GM18508 (cell line): ENCODE measurements around the gene DCAF4L1.

Experiments used
- ATAC-seq: cut with Tn5 transposase; IDR thresholded peaks from one replicate; pipeline ENCODE4 v1.9.1; 2021; ENCODE audit warnings: moderate number of reproducible peaks; ENCODE audit not compliant: insufficient read depth, unreplicated experiment

DCAF4L1 gene, protein sequence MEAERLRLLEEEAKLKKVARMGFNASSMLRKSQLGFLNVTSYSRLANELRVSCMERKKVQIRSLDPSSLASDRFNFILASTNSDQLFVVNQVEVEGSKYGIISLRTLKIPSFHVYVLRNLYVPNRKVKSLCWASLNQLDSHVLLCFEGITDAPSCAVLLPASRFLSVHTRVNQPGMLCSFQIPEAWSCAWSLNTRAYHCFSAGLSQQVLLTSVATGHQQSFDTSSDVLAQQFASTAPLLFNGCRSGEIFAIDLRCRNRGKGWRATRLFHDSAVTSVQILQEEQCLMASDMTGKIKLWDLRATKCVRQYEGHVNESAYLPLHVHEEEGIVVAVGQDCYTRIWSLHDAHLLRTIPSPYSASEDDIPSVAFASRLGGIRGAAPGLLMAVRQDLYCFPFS

DNA sequence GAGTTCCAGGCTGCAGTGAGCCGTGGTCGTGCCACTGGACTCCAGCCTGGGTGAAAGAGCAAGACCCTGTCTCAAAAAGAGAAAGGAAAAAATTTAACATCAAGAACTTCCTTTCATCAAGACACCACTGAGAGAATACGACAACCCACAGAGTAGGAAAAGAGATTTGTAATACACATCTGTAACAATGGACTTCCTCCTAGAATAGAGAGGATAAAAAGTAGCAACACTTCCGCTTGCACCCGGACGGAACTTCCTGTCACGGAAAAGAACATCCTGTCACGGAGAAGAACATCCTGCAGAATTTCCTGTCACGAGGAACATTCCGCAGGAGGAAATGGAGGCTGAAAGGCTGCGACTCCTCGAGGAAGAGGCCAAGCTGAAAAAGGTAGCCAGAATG, at the start of gene DCAF4L1:
Gene DCAF4L1 (plus strand): TSS at position 301 of the 400 bp plus-strand sequence. CDS start 37 bp downstream, at position 338.
- ATAC-seq = no peak

DNA sequence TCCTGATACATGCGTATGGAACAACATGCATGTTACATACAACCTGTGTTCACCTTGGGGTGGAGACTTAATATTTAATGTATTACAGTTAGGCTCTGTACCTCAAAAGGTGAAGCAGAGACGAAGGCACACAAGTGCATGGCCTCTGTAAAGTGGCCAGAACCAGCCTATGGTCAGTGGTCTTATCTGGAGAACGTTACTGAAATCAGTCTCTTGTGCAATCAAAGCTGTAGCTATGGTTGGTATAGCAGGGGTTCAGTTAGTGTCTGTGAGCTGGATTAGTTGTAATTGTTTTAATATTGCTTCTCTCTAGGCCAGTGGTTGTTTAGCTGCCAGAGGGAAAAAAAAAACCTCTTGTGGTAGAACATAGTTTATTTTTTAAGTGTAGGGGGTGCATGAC, 48.6 kb upstream of the DCAF4L1 start:
- no peak for ATAC-seq

DNA sequence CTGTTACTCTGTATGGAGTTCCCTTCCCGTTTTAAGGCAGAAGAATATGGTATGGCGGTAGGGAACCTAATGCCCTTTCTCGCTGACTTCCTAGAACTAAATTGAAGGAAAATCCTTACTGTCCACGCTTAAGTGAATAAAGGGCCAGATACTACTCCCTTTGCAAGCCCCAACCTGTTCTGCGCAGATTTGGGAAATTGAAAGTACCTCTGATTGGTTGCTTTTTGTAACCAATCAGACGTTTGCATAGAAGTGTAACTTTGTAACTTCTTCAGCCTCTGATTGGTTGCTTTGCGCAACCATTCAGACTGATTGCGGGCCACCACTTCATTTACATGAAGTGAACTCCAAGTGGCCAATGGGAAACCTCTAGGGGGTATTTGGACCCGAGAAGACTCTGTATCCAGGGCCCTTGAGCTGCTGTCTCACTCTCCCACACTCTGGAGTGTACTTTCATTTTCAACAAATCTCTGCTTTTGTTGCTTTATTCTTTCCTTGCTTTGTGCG, 47.5 kb upstream of the DCAF4L1 start:
- no peak for ATAC-seq

DNA sequence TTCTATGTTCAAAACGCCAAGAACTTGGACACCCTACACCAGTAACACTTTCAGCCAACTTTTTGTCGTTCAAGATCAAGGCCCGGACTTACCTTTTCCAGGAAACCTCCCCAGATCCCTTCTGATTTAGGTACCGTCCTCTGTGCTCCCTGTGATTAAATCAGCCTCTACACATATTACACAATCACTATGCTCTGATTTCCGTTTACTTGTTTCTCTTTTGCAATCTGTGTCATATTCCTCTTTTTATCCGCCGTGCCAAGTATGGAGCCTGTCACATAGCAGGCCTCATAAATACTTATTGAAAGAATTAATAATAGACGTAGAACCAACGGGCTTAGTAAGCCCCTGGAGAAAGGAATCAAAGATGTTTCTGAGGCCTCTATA, 47.0 kb upstream of the DCAF4L1 start:
- ATAC-seq = no peak

DNA sequence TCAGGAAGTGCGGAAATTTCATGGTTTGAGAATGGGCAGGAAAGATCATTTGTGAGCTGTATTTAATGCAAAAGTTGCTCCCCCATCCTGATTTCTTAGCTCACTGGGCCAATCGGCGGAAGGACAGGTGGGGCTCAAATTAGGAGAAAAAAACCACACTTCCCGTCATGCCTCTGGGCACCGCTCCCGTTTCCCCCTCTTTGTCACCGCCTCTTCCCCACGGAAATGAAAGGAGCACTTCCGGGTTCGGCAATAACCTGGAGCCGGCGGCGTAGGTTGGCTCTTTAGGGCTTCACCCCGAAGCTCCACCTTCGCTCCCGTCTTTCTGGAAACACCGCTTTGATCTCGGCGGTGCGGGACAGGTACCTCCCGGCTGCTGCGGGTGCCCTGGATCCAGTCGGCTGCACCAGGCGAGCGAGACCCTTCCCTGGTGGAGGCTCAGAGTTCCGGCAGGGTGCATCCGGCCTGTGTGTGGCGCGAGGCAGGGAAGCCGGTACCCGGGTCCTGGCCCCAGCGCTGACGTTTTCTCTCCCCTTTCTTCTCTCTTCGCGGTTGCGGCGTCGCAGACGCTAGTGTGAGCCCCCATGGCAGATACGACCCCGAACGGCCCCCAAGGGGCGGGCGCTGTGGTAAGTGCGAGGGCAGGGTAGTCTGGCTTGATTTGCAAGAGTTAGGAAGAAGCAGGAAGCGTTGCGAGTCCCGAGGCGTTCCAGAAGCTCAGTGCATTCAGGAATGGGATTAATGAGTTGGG, 46.5 kb upstream of the DCAF4L1 start, which contains the start of gene TMEM33:
Gene TMEM33 (plus strand): TSS at position 529 of the 751 bp plus-strand sequence. CDS start 56 bp downstream, at position 585.
- peak; percentile 78 for ATAC-seq

DNA sequence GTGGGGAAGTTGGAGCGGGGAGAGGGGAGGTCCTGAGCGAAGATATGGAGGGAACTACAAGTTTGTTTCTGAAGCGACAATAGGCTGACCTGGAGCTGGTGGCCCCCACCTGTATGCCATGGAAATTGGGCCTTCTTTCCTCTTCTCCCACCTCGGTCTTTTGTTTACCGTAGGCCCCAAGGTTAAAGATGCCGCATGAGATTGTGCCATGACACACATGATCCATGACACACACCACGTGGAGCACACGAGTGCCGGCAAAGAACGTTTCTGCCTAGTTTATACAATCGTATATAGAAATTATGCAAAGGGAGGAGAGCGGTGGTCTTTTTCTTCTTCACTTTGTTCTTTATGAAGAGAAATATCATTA, 45.9 kb upstream of the DCAF4L1 start:
- ATAC-seq = no peak

DNA sequence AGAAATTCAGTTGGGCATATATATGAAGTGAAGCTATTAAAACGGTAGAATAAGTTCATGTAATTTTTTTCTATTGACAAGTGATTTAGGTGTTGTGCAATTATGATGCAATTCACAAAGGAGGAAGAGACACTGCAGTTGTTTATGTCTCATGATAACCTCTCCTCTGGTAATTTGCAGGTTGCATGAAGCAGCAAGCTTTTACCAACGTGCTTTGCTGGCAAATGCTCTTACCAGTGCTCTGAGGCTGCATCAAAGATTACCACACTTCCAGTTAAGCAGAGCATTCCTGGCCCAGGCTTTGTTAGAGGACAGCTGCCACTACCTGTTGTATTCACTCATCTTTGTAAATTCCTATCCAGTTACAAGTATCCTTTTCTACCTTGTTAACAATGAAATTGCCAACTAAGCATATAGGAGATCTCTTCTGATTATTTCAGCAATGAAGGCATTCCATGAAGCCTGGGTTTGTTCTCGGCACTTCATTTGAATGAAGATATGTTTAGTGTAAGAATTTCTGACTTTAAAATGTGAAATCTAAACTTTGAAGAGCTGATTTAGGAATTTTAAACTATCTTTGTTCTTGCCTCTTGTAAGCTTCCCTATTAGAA, 42.4 kb upstream of the DCAF4L1 start:
- ATAC-seq = no peak

DNA sequence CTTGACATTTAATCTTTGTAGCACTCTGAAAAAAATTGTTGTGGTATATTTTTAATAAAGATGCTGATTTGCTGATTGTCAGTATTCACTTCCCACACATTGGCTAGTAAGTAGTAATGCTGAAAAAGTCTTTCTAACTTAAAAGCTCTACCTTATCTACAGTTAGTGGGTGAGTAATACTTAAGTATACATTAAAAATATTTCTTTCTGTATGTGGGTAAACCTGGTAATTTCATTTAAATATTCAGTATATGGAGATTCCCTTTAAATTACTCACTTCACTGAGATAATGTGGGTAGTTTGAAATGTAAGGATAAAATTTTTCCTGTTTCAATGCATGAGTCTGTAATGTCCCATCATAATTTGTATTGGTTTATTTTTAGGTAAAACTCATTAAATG, 40.7 kb upstream of the DCAF4L1 start:
- no peak for ATAC-seq

DNA sequence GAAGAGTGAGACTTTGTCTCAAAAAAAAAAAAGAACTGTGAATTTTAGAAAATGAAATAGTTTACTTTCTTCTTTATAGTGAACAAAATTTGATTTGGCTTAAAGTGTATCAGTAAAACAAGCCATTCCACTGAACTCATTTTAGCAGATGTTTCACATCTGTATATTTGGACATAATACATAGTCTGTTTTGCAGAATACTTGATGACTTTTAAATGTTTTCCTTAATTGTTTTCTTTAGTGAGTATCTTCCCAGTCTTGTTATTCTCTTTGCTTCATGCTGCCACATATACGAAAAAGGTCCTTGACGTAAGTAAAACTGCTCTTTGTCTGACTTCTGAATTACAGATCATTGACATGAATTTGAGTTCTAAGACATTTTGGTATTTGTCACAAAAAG, 38.0 kb upstream of the DCAF4L1 start:
- ATAC-seq = no peak

DNA sequence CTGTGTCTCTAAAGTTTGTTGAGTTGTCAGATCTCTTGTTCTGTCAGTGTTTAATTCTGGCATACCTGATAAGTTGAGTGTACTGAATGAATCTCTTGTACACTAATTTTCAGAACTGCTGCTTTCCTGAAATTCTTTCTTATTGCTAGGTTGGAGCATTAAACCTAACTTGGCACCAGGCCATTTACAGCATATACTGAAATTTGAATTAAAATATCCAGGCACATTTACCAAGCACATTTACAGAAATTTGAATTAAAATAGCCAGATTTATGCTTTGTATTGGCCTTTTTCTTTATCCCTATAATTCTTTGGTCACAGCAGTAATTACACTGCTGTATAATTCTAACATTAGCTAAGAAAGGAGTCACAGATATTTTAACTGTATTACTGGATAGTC, 37.5 kb upstream of the DCAF4L1 start:
- no peak for ATAC-seq

DNA sequence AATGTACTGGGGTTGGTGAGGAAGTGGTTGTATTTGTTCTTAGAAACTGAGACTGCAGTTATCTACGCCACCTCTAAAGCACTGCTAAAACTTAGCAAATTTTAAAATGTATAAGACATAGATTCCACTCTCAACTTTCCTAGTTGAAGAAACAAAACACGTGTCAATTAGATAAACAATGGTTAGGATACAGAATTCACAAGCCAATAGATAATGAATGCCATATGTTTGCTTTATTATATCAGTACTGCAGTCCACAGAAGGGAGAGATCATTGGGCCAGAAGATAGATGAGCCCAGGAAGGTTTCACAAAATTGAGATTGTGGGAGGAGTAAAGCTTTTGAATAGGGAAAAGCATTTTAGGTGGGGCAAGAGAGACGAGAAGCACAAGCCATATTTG, 32.0 kb upstream of the DCAF4L1 start:
- no peak for ATAC-seq

DNA sequence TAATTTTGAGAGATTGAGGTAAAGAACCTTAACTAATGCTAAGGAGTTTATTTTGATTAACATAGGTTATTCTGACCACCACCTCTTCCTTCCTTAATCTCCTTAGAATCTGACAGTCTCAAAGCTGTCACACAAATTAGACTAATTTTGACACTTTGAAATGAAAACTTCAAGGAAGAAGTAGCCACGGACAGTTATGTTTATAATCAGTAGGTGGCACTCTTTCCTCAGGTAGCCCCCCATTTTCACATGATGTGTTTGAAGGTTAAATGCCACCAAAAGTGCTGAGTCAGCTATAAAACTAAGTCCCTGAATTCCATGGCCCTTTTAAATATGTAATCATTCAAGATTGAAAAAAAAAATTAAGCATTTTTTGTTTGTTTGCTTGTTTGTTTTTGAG, 23.9 kb upstream of the DCAF4L1 start:
- no peak for ATAC-seq

DNA sequence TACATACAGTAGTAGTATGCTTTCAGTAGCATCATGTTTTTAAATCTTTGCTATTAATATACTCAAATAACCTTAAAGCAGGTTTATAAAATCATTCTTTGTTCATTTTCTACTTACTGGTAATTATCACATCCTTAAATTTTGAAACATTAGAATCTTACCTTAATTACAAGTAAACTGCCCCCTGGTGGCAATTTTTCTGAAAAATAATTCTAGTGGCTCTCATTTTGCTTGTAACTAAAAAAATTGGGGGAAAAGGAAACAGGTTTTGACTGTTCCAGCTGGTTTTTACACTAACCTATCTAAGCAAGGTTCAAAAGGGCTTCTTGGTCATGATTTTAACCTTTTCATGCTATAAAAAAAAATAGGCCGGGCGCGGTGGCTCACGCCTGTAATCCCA, 18.5 kb upstream of the DCAF4L1 start:
- ATAC-seq = no peak

DNA sequence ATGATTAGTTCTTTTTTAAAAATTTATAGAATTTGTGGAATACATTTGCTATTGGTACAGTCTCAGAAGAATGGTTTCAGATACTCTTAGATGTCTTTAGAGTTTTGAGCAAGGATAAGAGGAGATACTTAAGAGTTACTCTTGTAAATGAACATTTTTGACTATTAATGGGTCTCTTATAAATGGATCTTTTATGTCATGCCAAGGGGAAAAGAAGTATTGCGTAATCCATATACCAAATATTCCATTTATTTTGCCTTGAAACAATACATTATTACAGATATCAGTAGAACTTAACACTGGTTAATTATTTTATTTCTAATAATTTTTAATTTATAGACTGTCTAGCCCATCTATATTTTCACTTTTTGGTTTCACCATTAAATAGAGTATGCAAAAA, 17.2 kb upstream of the DCAF4L1 start:
- no peak for ATAC-seq

DNA sequence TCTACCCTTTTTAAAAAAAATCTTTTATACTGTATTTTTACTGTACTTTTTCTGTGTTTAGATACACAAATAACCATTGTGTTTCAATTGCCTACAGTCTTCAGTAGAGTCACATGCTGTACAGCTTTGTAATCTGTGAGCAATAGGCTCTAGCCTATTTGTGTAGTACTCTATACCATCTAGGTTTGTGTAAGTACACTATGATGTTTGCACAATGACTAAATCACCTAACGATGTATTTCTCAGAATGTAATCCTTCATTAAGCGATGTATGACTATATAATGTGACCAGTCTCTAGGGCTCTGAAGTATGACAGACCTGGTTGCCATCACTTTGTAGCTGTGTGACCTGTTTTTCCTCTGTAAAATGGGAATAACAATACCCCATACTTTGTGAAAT, 14.2 kb upstream of the DCAF4L1 start:
- ATAC-seq = no peak

DNA sequence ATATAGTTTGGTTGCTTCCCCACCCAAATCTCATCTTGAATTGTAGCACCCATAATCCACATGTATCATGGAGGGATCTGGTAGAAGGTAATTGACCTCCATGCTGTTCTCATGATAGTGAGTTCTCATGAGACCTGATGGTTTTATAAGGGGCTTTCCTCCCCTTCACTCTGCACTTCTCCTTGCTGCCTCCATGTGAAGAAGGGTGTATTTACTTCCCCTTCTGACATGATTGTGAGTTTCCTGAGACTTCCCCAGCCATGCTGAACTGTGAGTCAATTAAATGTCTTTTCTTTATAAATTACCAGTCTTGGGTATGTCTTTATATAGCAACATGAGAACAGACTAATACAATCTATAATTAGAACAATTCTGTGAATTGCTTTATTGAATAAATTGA, 11.9 kb upstream of the DCAF4L1 start:
- no peak for ATAC-seq

DNA sequence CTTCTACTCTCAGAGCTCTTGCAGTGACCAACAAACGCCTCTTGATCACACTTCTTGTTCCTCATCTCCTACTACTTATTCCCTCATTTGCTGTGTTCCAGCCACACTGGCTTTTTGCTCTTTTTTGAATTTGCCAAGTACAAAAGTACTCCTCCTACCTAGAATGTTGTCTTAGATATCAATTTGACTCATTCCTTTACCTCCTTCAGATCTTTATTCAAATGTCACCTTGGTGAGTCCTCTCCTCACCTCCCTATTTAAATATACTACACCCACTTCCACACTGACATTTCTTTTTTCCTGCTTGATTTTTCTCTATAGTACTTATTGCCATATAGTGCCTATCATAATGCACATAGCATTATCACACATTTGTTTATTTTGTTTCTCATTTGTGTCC, 6.2 kb upstream of the DCAF4L1 start:
- no peak for ATAC-seq

DNA sequence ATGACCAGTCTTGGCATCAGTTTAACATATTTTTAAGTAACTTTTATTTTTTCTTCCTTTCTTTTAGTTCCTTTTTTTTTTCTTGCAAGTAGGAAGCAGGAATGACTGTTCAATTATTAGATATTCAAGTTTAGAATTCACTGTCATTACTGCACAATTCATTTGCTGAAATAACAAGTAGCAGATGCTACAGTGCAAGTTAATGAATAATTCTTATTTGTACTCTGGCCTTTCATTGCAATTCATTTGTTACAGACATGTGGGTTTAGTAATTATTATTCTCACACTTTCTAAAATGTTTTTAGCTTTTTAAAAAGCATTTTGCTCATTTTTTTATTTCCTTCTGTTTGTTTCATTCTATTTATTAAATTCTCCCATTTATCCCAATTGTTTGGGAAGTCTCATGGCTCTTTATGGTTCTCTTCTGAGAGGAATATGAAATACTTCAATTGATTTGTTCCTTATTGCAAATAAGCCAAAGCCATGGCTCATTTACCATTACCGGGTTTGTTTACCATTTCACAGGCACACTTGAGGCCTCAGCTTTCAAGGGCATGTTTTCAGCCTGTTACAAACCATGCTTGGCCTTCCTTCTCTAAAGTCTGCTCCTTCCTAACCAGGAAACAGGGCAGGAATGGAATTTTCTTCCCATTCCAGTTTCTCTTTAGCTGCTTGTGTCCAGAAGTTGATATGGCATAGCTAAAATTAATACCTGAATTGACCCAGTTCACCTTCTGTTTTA, 4.6 kb upstream of the DCAF4L1 start:
- ATAC-seq = no peak

DNA sequence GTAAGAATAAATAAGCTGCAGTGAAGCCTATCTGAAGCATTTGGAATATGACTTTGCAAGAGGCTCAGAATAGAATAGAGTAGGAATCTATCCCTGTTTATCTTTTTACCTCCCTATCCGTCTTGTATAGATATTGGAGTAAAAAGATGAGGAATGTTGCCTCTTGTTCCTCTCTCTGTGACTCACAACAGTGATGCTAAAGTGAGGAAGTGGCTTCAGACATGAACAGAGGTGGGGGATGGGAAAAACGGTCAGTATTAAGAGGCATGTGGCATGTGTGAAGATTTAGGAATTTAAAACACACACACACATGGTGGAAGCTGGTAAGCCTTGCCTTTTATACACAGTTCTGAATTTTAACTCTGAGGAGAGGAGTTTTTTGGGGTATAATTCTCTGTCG, 3.8 kb upstream of the DCAF4L1 start:
- no peak for ATAC-seq

DNA sequence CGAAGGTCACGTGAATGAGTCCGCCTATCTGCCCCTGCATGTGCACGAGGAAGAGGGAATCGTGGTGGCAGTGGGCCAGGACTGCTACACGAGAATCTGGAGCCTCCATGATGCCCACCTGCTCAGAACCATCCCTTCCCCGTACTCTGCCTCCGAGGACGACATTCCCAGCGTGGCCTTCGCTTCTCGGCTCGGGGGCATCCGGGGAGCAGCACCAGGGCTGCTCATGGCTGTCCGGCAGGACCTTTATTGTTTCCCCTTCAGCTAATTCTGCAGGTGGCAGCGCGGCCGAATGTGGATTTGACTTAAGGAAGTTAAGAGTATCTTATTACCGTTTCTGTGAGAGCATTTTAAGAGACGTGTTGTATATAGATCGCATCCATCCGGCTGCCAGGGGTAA, 1.2 kb downstream of the DCAF4L1 start:
- no peak for ATAC-seq
